22Rv1 (cell line): ENCODE measurements around the gene CTCFL.

Experiments
- ZFX ChIP-seq: fragments of 450-650 bp; IDR thresholded peaks from 2 replicates; pipeline ENCODE4 v1.6.1; 2017; ENCODE audit warnings: antibody characterized with exemption, borderline replicate concordance
- TF ChIP-seq, protein P1 (sequence below): fragments of 450-650 bp; IDR thresholded peaks from 2 replicates; pipeline ENCODE4 v1.5.1; 2017; ENCODE audit warnings: mild to moderate bottlenecking

DNA sequence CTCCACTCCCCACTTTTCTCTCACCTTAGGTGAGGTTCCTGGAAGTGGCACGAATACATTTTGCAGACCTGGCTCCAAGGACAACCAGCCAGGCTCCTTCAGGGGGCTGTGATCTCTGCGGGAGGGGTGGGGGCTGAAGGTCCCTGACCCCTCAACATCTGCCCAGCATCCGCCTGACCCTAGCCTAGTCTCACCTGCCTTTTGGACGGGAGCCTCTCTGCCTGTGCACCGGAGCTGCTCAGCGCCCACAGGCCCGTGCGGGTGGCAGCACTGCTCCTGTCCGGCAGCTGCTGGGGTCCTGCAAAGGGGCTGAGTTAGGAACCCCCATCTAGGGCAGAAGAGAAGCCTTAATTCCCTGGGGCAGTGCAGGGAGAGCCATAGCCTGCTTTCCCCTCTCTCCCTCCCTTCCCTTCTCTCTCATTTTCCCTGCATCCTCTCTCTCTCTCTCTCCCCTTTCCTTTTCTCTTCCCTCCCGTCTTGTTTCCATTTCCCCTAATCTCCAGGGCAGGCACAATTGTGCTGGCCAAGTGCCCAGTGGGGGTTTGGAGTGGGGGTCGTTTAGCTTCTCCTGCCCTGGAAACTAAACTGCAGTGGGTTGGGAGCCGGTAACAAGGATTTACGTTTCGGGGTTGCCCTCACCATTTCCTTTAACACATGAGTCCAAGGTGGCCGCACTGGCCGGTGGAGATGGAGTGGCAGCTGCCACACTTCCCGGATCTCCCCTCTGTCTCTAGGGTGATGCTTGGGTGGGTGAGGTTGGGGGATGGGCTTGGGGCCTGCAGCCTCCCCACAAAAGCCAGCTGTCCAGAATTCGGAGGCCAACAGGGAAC, 54.1 kb downstream of the CTCFL start:
- TF ChIP-seq, protein P1, sequence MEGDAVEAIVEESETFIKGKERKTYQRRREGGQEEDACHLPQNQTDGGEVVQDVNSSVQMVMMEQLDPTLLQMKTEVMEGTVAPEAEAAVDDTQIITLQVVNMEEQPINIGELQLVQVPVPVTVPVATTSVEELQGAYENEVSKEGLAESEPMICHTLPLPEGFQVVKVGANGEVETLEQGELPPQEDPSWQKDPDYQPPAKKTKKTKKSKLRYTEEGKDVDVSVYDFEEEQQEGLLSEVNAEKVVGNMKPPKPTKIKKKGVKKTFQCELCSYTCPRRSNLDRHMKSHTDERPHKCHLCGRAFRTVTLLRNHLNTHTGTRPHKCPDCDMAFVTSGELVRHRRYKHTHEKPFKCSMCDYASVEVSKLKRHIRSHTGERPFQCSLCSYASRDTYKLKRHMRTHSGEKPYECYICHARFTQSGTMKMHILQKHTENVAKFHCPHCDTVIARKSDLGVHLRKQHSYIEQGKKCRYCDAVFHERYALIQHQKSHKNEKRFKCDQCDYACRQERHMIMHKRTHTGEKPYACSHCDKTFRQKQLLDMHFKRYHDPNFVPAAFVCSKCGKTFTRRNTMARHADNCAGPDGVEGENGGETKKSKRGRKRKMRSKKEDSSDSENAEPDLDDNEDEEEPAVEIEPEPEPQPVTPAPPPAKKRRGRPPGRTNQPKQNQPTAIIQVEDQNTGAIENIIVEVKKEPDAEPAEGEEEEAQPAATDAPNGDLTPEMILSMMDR = no peak
- no peak for TF ChIP-seq ZFX
